ENCODE data around the gene PDIK1L.

Gene PDIK1L

GRCh38 chr1:26111530-26112406 is at the start of gene PDIK1L:
TSS of gene PDIK1L (plus strand) at chr1:26111824. CDS start at chr1:26114309, 2,485 bp downstream.
- peak; percentile 93 for DNase-seq

- DNase-seq = no peak
Measured at GRCh38 chr1:26064553-26064952, 47.1 kb upstream of the PDIK1L start.

- DNase-seq = no peak
Measured at GRCh38 chr1:26066160-26066559, 45.5 kb upstream of the PDIK1L start.

GRCh38 chr1:26066857-26067256 is 44.8 kb upstream of the PDIK1L start:
- DNase-seq = no peak

- no peak for DNase-seq
Measured at GRCh38 chr1:26067432-26067911, 44.2 kb upstream of the PDIK1L start, which contains the start of gene TRIM63. TSS of gene TRIM63 (minus strand) at chr1:26067630. CDS start at chr1:26067494, 136 bp downstream.

- DNase-seq = no peak
Measured at GRCh38 chr1:26069941-26070295, 41.7 kb upstream of the PDIK1L start.

- no peak for DNase-seq
Measured at GRCh38 chr1:26070296-26070962, 41.2 kb upstream of the PDIK1L start.

GRCh38 chr1:26070963-26071342 is 40.7 kb upstream of the PDIK1L start:
- DNase-seq = no peak

GRCh38 chr1:26072305-26072704 is 39.3 kb upstream of the PDIK1L start:
- DNase-seq = no peak

GRCh38 chr1:26075421-26076144 is 36.0 kb upstream of the PDIK1L start:
- DNase-seq = no peak

GRCh38 chr1:26077524-26077923 is 34.1 kb upstream of the PDIK1L start:
- DNase-seq = no peak

GRCh38 chr1:26078286-26079177 is 33.1 kb upstream of the PDIK1L start:
- DNase-seq = no peak

GRCh38 chr1:26079178-26079563 is 32.5 kb upstream of the PDIK1L start:
- DNase-seq = no peak

- no peak for DNase-seq
Measured at GRCh38 chr1:26079960-26080814, 31.4 kb upstream of the PDIK1L start.

GRCh38 chr1:26081267-26082019 is 30.2 kb upstream of the PDIK1L start:
- no peak for DNase-seq

- DNase-seq = no peak
Measured at GRCh38 chr1:26082020-26082350, 29.6 kb upstream of the PDIK1L start.

- no peak for DNase-seq
Measured at GRCh38 chr1:26083208-26083607, 28.4 kb upstream of the PDIK1L start.

GRCh38 chr1:26084091-26084561 is 27.5 kb upstream of the PDIK1L start:
- no peak for DNase-seq

- DNase-seq = no peak
Measured at GRCh38 chr1:26084844-26085243, 26.8 kb upstream of the PDIK1L start.

- DNase-seq = no peak
Measured at GRCh38 chr1:26089125-26089524, 22.5 kb upstream of the PDIK1L start.

GRCh38 chr1:26090893-26091292 is 20.7 kb upstream of the PDIK1L start:
- no peak for DNase-seq
